Neutrophil (primary cell): ENCODE data around the gene P2RX6.
"Not testable (repeated sequence)": the region's sequence is repeated elsewhere in the genome, so short reads cannot be mapped to it uniquely, and the experiment has no call there.

ENCODE experiments used
- H3K27ac ChIP-seq: fragments of 200-600 bp; sonication (generic); 2 replicates; pipeline ENCODE4 v1.5.1; 2016; ENCODE audit warnings: mild to moderate bottlenecking, moderate library complexity
- H3K27me3 ChIP-seq: fragments of 200-600 bp; sonication (generic); 2 replicates; pipeline ENCODE4 v1.6.0; 2016; ENCODE audit warnings: mild to moderate bottlenecking
- H3K36me3 ChIP-seq: fragments of 200-600 bp; sonication (generic); 2 replicates; pipeline ENCODE4 v1.5.1; 2017
- H3K4me1 ChIP-seq, 2 experiments: fragments of 200-600 bp in 1 of 2; sonication (generic) in 1 of 2; 1 replicate in 1 of 2; 2 replicates in 1 of 2; pipeline versions ENCODE4 v1.5.1 to v1.6.1; 2013 to 2016; ENCODE audit warnings: low read depth in 1 of 2, low read length in 1 of 2, mild to moderate bottlenecking in 1 of 2, moderate library complexity in 1 of 2; ENCODE audit not compliant: control insufficient read depth in 1 of 2, insufficient read depth in 1 of 2
- H3K4me3 ChIP-seq, 2 experiments: fragments of 200-600 bp in 1 of 2; sonication (generic) in 1 of 2; 1 replicate in 1 of 2; 2 replicates in 1 of 2; pipeline ENCODE4 v1.5.1; 2013 to 2016; ENCODE audit warnings: low read depth in 1 of 2, low read length in 1 of 2, mild to moderate bottlenecking in 1 of 2, moderate library complexity in 1 of 2
- H3K9me3 ChIP-seq: fragments of 200-600 bp; sonication (generic); 2 replicates; pipeline ENCODE4 v1.5.1; 2016
- TF ChIP-seq, protein P1 (sequence below): fragments of 200-600 bp; sonication (generic); IDR thresholded peaks from 2 replicates; pipeline ENCODE4 v1.5.1; 2016; ENCODE audit warnings: antibody characterized with exemption

The P2RX6 gene

DNA sequence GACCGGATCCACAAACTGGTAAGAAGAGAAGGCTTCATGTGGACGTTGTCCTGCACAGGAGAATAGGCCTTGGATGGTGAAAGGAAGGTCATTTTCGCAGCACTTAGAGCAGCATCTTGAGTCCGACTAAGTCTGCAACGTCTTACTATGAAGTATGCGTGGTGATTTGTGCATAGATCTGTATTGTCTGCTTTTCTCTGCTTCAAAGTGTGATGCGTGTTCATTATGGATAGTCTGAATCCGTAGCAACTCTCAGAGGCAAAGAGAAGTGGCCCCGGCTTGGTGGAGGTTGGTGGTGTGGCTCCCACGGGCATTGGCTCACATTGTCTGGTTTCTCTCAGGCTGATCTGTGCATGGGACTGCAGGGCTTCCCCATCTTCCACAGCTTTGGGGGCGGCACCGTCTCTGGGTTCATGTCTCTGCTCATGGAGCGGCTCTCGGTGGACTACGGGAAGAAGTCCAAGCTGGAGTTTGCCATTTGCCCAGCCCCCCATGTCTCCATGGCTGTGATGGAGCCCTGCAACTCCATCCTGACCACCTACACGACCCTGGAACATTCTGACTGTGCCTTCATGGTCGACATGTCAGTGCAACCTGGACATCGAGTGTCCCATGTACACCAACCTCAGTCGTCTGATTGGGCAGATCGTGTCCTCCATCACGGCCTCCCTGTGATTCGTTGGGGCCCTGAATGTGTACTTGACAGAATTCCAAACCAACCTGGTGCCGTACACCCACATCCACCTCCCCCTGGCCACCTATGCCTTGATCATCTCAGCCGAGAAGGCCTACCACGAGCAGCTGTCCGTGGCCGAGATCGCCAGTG is 52.3 kb downstream of the P2RX6 start:
- Histone ChIP-seq H3K4me1 (no peaks in the 10 kb centered on the region), H3K4me3 (no peak overlapping the region), H3K9me3 (no peaks in the 10 kb centered on the region), H3K27ac (no peak overlapping the region), H3K36me3 (no peaks in the 10 kb centered on the region), H3K27me3 (peaks cover 11% of the 10 kb centered on the region)
- TF ChIP-seq, protein P1, sequence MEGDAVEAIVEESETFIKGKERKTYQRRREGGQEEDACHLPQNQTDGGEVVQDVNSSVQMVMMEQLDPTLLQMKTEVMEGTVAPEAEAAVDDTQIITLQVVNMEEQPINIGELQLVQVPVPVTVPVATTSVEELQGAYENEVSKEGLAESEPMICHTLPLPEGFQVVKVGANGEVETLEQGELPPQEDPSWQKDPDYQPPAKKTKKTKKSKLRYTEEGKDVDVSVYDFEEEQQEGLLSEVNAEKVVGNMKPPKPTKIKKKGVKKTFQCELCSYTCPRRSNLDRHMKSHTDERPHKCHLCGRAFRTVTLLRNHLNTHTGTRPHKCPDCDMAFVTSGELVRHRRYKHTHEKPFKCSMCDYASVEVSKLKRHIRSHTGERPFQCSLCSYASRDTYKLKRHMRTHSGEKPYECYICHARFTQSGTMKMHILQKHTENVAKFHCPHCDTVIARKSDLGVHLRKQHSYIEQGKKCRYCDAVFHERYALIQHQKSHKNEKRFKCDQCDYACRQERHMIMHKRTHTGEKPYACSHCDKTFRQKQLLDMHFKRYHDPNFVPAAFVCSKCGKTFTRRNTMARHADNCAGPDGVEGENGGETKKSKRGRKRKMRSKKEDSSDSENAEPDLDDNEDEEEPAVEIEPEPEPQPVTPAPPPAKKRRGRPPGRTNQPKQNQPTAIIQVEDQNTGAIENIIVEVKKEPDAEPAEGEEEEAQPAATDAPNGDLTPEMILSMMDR, result no peak

DNA sequence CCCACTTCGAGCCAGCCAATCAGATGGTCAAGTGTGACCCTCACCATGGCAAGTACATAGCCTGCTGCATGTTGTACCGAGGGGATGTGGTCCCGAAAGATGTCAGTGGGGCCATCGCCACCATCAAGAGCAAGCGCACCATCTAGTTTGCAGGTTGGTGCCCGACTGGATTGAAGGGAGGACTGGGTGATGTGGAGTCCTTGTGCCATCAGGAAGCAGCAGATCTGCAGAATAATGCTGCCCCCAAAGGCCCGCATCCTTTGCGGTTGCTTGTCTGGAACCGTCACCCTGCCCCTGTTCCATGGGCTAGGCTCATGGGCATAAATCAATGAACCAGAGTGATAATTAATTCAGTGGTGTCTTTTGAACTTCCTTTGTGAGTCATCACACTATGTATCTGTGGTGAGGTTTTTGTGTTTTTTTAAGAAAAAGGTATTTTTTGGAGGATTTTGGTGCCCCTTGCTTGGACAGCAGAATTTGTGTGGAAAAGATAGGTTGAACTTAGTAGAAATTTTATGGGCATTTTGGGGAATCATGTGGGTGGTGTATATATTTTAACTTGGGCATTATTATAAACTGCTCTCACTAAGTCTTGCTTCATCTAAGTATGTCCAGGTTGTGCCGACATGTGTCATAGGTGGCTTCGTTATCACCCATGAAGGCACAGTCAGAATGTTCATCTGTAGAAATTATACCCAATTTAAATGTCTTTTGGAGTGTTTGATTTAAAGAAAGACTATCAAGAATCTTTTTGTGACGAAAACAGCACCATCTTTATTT is 53.1 kb downstream of the P2RX6 start:
- TF ChIP-seq, protein P1, result no peak
- H3K27me3 ChIP-seq, result peaks cover 11% of the 10 kb centered on the region
- H3K36me3 ChIP-seq, result no peaks in the 10 kb centered on the region

DNA sequence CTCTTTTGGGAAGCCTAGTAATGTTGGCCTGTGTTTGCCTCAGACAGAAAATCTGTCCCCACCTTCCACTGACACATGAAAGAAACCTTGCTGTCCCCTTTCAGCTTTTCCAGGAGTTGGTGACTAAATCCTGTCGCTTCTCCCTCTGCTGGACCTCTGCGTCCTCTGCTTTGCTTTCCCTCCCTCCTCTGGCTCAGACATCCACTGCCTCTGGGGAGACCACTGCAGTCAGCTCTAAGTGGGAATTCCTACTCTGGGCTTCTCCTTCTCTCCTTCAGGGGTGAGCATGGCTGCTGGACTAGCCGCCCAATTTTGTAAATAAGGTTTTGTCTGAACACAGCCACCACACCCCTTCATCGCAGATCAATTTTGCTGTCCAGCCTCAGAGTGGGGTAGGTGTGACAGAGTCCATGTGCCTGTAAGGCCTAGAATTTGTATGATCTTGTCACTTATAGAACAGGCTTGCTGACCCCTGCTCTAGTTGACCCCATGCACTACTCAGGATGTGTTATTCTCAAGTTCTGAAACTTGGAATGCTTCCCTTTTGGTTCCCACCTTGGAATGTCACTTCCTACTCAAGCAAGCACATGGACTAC is 53.8 kb downstream of the P2RX6 start:
- no peaks in the 10 kb centered on the region for H3K36me3 ChIP-seq
- H3K4me3 ChIP-seq, result no peak overlapping the region
- H3K27ac ChIP-seq, result no peak overlapping the region
- H3K4me1 ChIP-seq, result no peaks in the 10 kb centered on the region
- H3K27me3 ChIP-seq, result peaks cover 11% of the 10 kb centered on the region
- no peaks in the 10 kb centered on the region for H3K9me3 ChIP-seq
- TF ChIP-seq, protein P1, result no peak

More for the DNA sequence above, 53.1 kb downstream of the P2RX6 start:
- Histone ChIP-seq H3K9me3 (no peaks in the 10 kb centered on the region), H3K27ac (no peak overlapping the region), H3K4me1 (no peaks in the 10 kb centered on the region), H3K4me3 (no peak overlapping the region)

DNA sequence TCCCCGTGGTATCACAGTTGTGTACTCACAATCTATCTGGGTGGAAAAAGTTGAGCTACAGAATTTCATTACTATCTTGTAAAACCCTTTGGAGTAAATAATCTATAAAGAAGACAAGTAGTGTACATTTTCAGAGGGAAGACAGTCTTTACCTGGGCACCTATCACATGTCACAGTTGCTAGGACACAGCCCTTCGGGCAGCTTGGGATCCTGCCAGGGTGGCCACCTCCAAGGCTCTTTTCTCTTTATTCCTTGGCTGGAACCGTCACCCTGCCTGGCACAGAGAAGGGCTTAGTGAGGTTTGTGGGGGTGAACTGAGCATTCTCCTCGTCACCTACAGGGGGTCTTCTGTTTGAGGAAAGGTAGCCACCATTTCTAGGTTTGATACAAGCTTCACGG is 54.4 kb downstream of the P2RX6 start:
- H3K36me3 ChIP-seq, result no peaks in the 10 kb centered on the region
- no peaks in the 10 kb centered on the region for H3K9me3 ChIP-seq
- peaks cover 10% of the 10 kb centered on the region for H3K27me3 ChIP-seq
- H3K4me1 ChIP-seq, result no peaks in the 10 kb centered on the region
- TF ChIP-seq, protein P1, result no peak
- H3K27ac ChIP-seq, result no peak overlapping the region
- no peak overlapping the region for H3K4me3 ChIP-seq

DNA sequence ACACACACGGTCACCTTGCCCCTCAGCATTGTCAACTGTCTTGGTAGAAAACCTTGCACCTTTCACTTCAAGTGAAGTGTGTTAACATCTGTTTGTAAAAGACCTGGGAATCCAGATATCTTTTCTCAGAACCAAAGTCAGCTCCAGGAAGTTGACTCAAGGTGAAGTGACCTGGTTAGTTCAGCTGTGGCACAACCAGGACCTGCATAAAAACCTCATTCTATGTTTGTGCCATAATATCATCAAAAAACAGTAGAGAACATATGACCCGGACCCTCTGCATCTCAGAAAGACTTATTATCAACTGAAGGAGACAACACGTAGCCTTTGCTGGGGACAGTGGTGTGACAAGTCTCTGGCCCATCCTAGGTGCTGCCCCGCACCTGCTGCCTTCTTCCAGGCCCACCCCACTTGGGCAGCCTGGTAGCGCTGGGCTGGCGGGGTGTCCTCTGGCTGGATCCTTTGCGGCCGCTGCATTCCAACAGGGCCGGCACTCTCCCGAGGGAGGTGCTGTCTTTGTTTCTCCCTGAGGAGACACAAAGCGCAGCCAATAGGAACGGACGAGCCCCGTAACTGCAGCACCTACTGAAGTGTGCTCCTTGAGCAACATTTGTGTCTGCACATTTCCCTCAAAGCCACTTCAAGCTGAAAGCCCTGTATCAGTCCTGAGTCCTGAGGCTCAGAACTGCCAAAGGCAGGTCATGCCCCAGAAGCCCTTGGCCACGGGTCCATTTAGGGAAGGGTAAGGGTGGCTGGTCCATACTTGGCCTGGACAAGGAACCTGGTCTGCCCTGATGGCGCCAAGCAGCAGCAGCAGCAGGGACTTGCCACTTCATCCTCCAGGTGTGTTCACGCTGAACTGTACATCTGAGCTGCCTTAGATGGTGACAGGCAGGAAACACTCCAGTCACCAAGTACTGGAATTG is 56.0 kb downstream of the P2RX6 start:
- Histone ChIP-seq H3K4me3 (no peak overlapping the region), H3K9me3 (no peaks in the 10 kb centered on the region), H3K4me1 (no peaks in the 10 kb centered on the region), H3K27me3 (peaks cover 1% of the 10 kb centered on the region), H3K27ac (no peak overlapping the region), H3K36me3 (no peaks in the 10 kb centered on the region)
- TF ChIP-seq, protein P1, result no peak

DNA sequence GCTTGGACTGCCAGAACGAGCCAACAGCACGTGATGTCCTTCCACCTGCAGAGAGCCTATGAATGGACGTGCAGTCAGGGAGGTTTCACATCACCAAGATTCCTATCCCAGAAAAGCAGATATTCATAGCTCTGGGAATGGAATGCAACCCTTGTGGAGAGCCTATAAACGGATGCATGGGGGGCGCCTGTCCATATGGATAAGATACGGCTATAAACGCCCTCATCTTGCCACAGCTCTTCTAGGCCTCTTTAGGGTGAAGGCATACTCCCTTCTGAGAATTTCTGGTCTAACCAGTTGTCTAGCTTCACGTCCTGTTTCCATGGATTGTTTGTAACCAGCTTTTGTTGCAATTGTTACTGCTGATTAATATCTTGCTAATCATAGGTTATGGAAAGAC is 56.8 kb downstream of the P2RX6 start:
- H3K27me3 ChIP-seq, H3K27ac ChIP-seq, H3K4me3 ChIP-seq, H3K9me3 ChIP-seq, H3K36me3 ChIP-seq, H3K4me1 ChIP-seq: not testable (repeated sequence)
